Suprapubic skin (tissue), 4 donors: ENCODE data around the gene PLXNA1. TPM values are rescaled to one million over a fixed set of nuclear protein-coding genes. Genes with fewer than 3 reads are reported as not detected.

Source experiments
- DNase-seq, 2 donors: peaks; one replicate each; pipeline ENCODE4 v3.0.0-alpha.2; 2019; ENCODE audit warnings: low spot score in 2 of 2
- H3K27ac ChIP-seq: fragments of 200-600 bp; sonication (generic); one replicate; pipeline ENCODE4 v1.5.1; 2019
- H3K27me3 ChIP-seq: fragments of 200-600 bp; sonication (generic); one replicate; pipeline ENCODE4 v1.5.1; 2019
- H3K36me3 ChIP-seq: fragments of 200-600 bp; sonication (generic); one replicate; pipeline ENCODE4 v1.5.1; 2019
- H3K4me1 ChIP-seq: fragments of 200-600 bp; sonication (generic); one replicate; pipeline ENCODE4 v1.5.1; 2019
- H3K4me3 ChIP-seq: fragments of 200-600 bp; sonication (generic); one replicate; pipeline ENCODE4 v1.5.1; 2019; ENCODE audit warnings: mild to moderate bottlenecking
- H3K9me3 ChIP-seq: fragments of 200-600 bp; sonication (generic); one replicate; pipeline ENCODE4 v1.5.1; 2019
- EP300 ChIP-seq: sonication (generic); formaldehyde crosslinking; IDR thresholded peaks from one replicate; pipeline ENCODE4 v1.6.1; 2017; ENCODE audit warnings: antibody characterized with exemption
- POLR2A ChIP-seq, 2 donors: fragments of 450-650 bp; IDR thresholded peaks; one replicate each; pipeline ENCODE4 v1.6.1; 2017; ENCODE audit warnings: antibody characterized with exemption in 2 of 2, mild to moderate bottlenecking in 2 of 2, moderate library complexity in 2 of 2
- POLR2AphosphoS5 ChIP-seq, 3 donors: sonication (generic); formaldehyde crosslinking; IDR thresholded peaks; one replicate each; pipeline ENCODE4 v1.6.1; 2017; ENCODE audit warnings: antibody characterized with exemption in 3 of 3
- WGBS: methylation state at CpG from one replicate; pipeline ENCODE4 v1.1.5; 2018; 5-methylcytosine and 5-hydroxymethylcytosine counted together
- total RNA-seq, 4 donors: library from RNA; depleted of rRNA; stranded (reverse); fragments of >200 nt; gene quantifications; one replicate each; pipeline ENCODE4 v1.1.0, GENCODE V29; 2016
- TF ChIP-seq, protein P1 (sequence below), 2 donors: fragments of 200-600 bp in 1 of 2; fragments of 450-650 bp in 1 of 2; sonication (generic) in 1 of 2; IDR thresholded peaks; one replicate each; pipeline ENCODE4 v1.5.1; 2016 to 2019; ENCODE audit warnings: antibody characterized with exemption in 2 of 2, mild to moderate bottlenecking in 1 of 2, moderate library complexity in 1 of 2

The PLXNA1 gene
- total RNA-seq, 4 donors from 2014 or later: 48.4 to 77.9 (median 59.4) TPM

DNA sequence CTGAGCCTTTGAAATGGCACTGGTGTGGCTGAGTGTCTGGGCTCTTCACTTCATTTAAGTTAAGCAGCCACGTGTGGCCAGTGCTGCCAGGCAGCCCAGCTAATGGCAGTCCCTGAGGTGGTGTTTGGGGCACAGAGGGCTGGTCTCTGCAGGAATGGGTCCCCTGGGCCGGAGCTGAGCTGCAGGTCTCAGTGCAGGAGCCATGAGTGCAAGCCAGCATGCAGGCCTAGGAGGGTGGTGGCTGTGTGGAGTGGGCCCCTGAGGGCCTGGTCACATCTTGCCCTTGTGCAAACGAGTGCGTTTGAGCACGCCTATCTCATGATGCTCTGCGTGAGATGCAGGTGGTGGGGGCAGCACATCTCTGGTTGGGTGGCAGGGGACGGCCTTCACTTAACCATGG, 48.9 kb downstream of the PLXNA1 start:
- H3K4me1 ChIP-seq: peaks cover 16% of the 10 kb centered on the region
- no peaks in the 10 kb centered on the region for H3K27me3 ChIP-seq
- no peak overlapping the region for H3K4me3 ChIP-seq
- H3K36me3 ChIP-seq: peaks cover 82% of the 10 kb centered on the region
- WGBS: 100% methylated on average over 1 of the region's 7 CpGs
- H3K9me3 ChIP-seq: no peaks in the 10 kb centered on the region
- no peak for TF ChIP-seq POLR2AphosphoS5 (IDR thresholded peaks at IDR 0.05)
- TF ChIP-seq POLR2A (IDR thresholded peaks at IDR 0.05): no peak
- TF ChIP-seq, protein P1, sequence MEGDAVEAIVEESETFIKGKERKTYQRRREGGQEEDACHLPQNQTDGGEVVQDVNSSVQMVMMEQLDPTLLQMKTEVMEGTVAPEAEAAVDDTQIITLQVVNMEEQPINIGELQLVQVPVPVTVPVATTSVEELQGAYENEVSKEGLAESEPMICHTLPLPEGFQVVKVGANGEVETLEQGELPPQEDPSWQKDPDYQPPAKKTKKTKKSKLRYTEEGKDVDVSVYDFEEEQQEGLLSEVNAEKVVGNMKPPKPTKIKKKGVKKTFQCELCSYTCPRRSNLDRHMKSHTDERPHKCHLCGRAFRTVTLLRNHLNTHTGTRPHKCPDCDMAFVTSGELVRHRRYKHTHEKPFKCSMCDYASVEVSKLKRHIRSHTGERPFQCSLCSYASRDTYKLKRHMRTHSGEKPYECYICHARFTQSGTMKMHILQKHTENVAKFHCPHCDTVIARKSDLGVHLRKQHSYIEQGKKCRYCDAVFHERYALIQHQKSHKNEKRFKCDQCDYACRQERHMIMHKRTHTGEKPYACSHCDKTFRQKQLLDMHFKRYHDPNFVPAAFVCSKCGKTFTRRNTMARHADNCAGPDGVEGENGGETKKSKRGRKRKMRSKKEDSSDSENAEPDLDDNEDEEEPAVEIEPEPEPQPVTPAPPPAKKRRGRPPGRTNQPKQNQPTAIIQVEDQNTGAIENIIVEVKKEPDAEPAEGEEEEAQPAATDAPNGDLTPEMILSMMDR (IDR thresholded peaks at IDR 0.05): no peak
- TF ChIP-seq EP300: no peak
- DNase-seq: no peak
- H3K27ac ChIP-seq: no peak overlapping the region

DNA sequence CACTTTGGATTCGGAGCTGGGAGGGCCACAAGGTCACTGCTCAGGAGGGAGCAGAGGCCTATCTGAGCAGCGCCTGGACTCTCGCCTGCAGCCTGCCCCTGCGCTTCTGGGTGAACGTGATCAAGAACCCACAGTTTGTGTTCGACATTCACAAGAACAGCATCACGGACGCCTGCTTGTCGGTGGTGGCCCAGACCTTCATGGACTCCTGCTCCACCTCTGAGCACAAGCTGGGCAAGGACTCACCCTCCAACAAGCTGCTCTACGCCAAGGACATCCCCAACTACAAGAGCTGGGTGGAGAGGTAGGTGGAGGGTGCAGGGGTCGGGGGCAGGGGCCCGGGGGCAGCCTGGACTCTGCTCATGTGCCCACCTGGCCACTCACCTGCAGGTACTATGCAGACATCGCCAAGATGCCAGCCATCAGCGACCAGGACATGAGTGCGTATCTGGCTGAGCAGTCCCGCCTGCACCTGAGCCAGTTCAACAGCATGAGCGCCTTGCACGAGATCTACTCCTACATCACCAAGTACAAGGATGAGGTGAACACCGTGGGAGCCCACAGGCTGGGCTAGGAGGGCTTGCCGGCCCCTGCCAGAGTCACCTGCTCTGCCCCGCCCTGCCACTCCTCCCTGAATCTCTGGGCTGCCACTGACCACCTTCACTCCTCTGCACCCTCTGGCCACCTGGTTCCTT, 49.5 kb downstream of the PLXNA1 start:
- Histone ChIP-seq H3K9me3 (no peaks in the 10 kb centered on the region), H3K36me3 (peaks cover 76% of the 10 kb centered on the region), H3K27me3 (no peaks in the 10 kb centered on the region), H3K4me1 (peaks cover 21% of the 10 kb centered on the region), H3K4me3 (no peak overlapping the region), H3K27ac (no peak overlapping the region)
- TF ChIP-seq POLR2AphosphoS5 (IDR thresholded peaks at IDR 0.05) (no peak), EP300 (no peak), POLR2A (IDR thresholded peaks at IDR 0.05) (no peak)
- TF ChIP-seq, protein P1 (IDR thresholded peaks at IDR 0.05): no peak
- DNase-seq: no peak
- WGBS: 89% methylated on average over 9 of the region's 21 CpGs

Other genes starting within 250 kb of the PLXNA1 start
- gene PRR23E, start 210.0 kb downstream of the PLXNA1 start, total RNA-seq: not detected